KBM-7 (cell line): ENCODE results near the gene ZNF768.
A peak's percentile ranks its signal among the peaks of the same experiment; 100 is the strongest.
"Not testable (repeated sequence)": the region's sequence is repeated elsewhere in the genome, so short reads cannot be mapped to it uniquely, and the experiment has no call there.

ENCODE experiments used
- DNase-seq: peaks from one replicate; pipeline ENCODE4 v3.0.0-alpha.2; 2015
- in situ Hi-C: fragments of 300-500 bp; cut with MboI; formaldehyde crosslinking; loops from 2 replicates; pipeline ENCODE4 v1.14.3; 2020; ENCODE audit warnings: low sequenced_read_pairs, low pct_unique_long_range_greater_than_20kb, mixed read lengths

ZNF768 gene

GRCh38 chr16:30557957-30558788 lies 31.8 kb upstream of the ZNF768 start, which contains the start of gene ZNF764:
Gene ZNF764, minus strand, starts transcription at chr16:30558374. Its CDS starts 192 bp downstream, at chr16:30558182.
- in situ Hi-C loops, result no loop called here
- DNase-seq, result peak; percentile 97

GRCh38 chr16:30557707-30557956 lies 31.3 kb upstream of the ZNF768 start:
- no peak for DNase-seq
- in situ Hi-C loops, result no loop called here

- in situ Hi-C loops, result no loop called here
- no peak for DNase-seq
These were observed 29.7 kb upstream of the ZNF768 start for GRCh38 chr16:30556125-30556473.

GRCh38 chr16:30555315-30556124 lies 29.2 kb upstream of the ZNF768 start:
- in situ Hi-C loops, result no loop called here
- no peak for DNase-seq

GRCh38 chr16:30554557-30555314 lies 28.4 kb upstream of the ZNF768 start:
- in situ Hi-C loops, result no loop called here
- no peak for DNase-seq

GRCh38 chr16:30553393-30553899 lies 27.1 kb upstream of the ZNF768 start:
- in situ Hi-C loops, result no loop called here
- peak; percentile 49 for DNase-seq

- no peak for DNase-seq
- in situ Hi-C loops, result no loop called here
These were observed 26.6 kb upstream of the ZNF768 start for GRCh38 chr16:30552956-30553355.

- in situ Hi-C loops, result no loop called here
- DNase-seq, result no peak
These were observed 25.4 kb upstream of the ZNF768 start for GRCh38 chr16:30551781-30552180.

- in situ Hi-C loops, result no loop called here
- no peak for DNase-seq
These were observed 22.3 kb upstream of the ZNF768 start for GRCh38 chr16:30548416-30549253.

GRCh38 chr16:30546115-30546514 lies 19.7 kb upstream of the ZNF768 start:
- in situ Hi-C loops, result no loop called here
- peak; percentile 64 for DNase-seq

GRCh38 chr16:30543067-30543466 lies 16.7 kb upstream of the ZNF768 start:
- no peak for DNase-seq
- in situ Hi-C loops, result no loop called here

- in situ Hi-C loops, result no loop called here
These were observed 15.3 kb upstream of the ZNF768 start for GRCh38 chr16:30541502-30542329.

GRCh38 chr16:30540916-30541464 lies 14.6 kb upstream of the ZNF768 start:
- in situ Hi-C loops, DNase-seq: not testable (repeated sequence)

More at GRCh38 chr16:30541502-30542329, 15.3 kb upstream of the ZNF768 start:
- DNase-seq, result no peak

- in situ Hi-C loops, DNase-seq: not testable (repeated sequence)
These were observed 13.7 kb upstream of the ZNF768 start for GRCh38 chr16:30539986-30540526.

- in situ Hi-C loops, result no loop called here
- DNase-seq, result no peak
These were observed 12.9 kb upstream of the ZNF768 start for GRCh38 chr16:30539000-30539964.

GRCh38 chr16:30536391-30537024 lies 10.1 kb upstream of the ZNF768 start:
- in situ Hi-C loops, DNase-seq: not testable (repeated sequence)
